NCI-H1092 (cell line): ENCODE data around the gene NHS.
"Not testable (repeated sequence)": the region's sequence is repeated elsewhere in the genome, so short reads cannot be mapped to it uniquely, and the experiment has no call there.

Source experiments
- DNase-seq: peaks from one replicate; lab custom pipeline; 2025; lab: John Stamatoyannopoulos, UW

Gene NHS

GRCh38 chrX:17405225-17405969 is 30.4 kb downstream of the NHS start:
- DNase-seq = no peak

- no peak for DNase-seq
These were observed 34.7 kb downstream of the NHS start for GRCh38 chrX:17409566-17410290.

GRCh38 chrX:17410651-17411050 is 35.7 kb downstream of the NHS start:
- no peak for DNase-seq

- DNase-seq = no peak
These were observed 36.2 kb downstream of the NHS start for GRCh38 chrX:17411205-17411604.

GRCh38 chrX:17412692-17413091 is 37.7 kb downstream of the NHS start:
- no peak for DNase-seq

GRCh38 chrX:17413228-17413627 is 38.2 kb downstream of the NHS start:
- DNase-seq = no peak

- DNase-seq = no peak
These were observed 39.1 kb downstream of the NHS start for GRCh38 chrX:17414027-17414658.

- no peak for DNase-seq
These were observed 39.8 kb downstream of the NHS start for GRCh38 chrX:17414839-17415238.

GRCh38 chrX:17415242-17415810 is 40.3 kb downstream of the NHS start:
- DNase-seq = no peak

- DNase-seq = no peak
These were observed 42.4 kb downstream of the NHS start for GRCh38 chrX:17417372-17417771.

- no peak for DNase-seq
These were observed 50.1 kb downstream of the NHS start for GRCh38 chrX:17425136-17425535.

- DNase-seq = no peak
These were observed 50.6 kb downstream of the NHS start for GRCh38 chrX:17425551-17425950.

- DNase-seq = no peak
These were observed 56.2 kb downstream of the NHS start for GRCh38 chrX:17431171-17431570.

- no peak for DNase-seq
These were observed 57.2 kb downstream of the NHS start for GRCh38 chrX:17432158-17432557.

GRCh38 chrX:17433965-17434364 is 59.0 kb downstream of the NHS start:
- no peak for DNase-seq

GRCh38 chrX:17435476-17435875 is 60.5 kb downstream of the NHS start:
- no peak for DNase-seq

- no peak for DNase-seq
These were observed 63.2 kb downstream of the NHS start for GRCh38 chrX:17438221-17438620.

GRCh38 chrX:17440258-17440657 is 65.3 kb downstream of the NHS start:
- no peak for DNase-seq

GRCh38 chrX:17440836-17441235 is 65.8 kb downstream of the NHS start:
- DNase-seq = no peak

- DNase-seq = no peak
These were observed 67.0 kb downstream of the NHS start for GRCh38 chrX:17441965-17442364.

- DNase-seq = no peak
These were observed 67.9 kb downstream of the NHS start for GRCh38 chrX:17442898-17443297.

- no peak for DNase-seq
These were observed 68.6 kb downstream of the NHS start for GRCh38 chrX:17443556-17443955.

- DNase-seq = not testable (repeated sequence)
These were observed 71.3 kb downstream of the NHS start for GRCh38 chrX:17446269-17446668.
